Measurements from ENCODE around the gene NEURL1B. TPM values are rescaled to one million over a fixed set of nuclear protein-coding genes. Genes with fewer than 3 reads are reported as not detected.

NEURL1B gene
- total RNA-seq, 1 experiment from 2014 or later, result not detected

DNA sequence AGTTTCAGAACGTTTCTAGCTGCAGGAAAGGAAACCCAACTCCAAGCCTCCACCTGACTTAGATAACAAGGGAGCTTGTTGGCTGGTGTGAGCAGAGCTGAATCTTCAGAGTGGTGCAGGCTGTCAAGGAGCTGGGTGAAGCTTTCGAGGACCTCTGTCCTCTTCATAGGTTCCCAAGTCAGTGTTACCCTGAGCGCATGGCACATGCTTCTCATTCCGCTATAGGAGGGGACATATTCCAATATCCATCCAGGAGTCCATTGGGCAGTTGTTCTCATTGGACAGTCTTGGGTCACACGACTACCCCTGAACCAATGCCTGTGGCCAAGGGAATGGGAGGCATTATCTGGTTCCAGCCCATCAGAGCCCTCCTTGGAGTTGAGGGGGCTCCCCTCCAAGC lies 79.6 kb downstream of the NEURL1B start:
- H3K36me3 ChIP-seq (ENCODE audit: insufficient read depth, low read length), result no peaks in the 10 kb centered on the region
- H3K27me3 ChIP-seq (ENCODE audit: low read length), result no peaks in the 10 kb centered on the region
- H3K79me2 ChIP-seq (ENCODE audit: low read length), result no peaks in the 10 kb centered on the region
- DNase-seq, result no peak
- H3K4me3 ChIP-seq (ENCODE audit: low read length), result no peak overlapping the region
- no peak overlapping the region for H3K4me2 ChIP-seq (ENCODE audit: low read depth, low read length, poor library complexity, severe bottlenecking)
- no peak overlapping the region for H3K9ac ChIP-seq (ENCODE audit: low read length)
- no peaks in the 10 kb centered on the region for H4K20me1 ChIP-seq (ENCODE audit: insufficient read depth, low read depth, low read length)
- H3K4me1 ChIP-seq (ENCODE audit: low read length), result no peaks in the 10 kb centered on the region
- H3K27ac ChIP-seq (ENCODE audit: low read length), result no peak overlapping the region
- no peaks in the 10 kb centered on the region for H3K9me3 ChIP-seq (ENCODE audit: low read length)
- H2AFZ ChIP-seq (ENCODE audit: low read length), result no peak overlapping the region
- no peaks in the 10 kb centered on the region for H3K9me2 ChIP-seq (replicated peaks; ENCODE audit: insufficient read depth, low read length)

DNA sequence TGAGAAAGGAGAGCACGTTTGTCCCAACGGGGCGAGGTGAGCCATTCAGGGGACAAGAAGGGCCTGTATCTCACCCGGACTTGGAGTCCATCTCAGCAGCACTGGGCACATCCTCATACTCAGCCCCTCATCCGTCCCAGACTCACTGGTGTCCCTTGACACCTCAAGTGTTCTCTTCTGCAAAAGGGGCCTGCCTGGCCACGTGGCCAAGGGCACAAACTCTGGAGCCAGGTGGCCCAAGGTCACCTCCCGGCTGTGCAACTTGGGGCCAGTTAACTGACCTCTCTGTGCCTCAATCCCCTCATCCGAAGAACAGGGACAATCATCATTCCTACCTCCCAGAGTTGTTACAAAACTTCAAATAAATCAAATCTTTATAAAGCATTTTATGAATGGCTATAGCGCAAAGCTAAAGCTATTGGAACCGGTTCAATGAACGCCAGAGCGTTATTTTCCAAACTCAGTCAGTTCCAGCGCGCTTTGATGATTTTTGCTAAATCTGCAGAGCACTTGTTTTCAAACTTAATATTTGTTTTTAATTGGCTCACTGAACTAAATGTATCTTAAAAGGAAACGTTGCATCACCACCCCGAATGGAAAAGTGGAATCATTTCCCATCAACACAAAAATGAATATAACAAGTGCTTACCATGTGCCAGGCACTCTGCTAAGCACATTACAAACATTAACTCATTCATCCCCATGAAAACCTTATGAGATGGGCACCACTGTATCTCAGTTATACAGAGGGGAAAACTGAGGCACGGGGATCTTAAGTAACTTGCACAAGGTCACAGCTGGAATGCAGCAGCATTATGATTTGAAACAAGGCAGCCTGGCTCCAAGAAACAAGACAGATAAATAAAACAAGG lies 80.6 kb downstream of the NEURL1B start:
- Histone ChIP-seq H3K9me2 (replicated peaks; ENCODE audit: insufficient read depth, low read length) (no peaks in the 10 kb centered on the region), H3K4me1 (ENCODE audit: low read length) (no peaks in the 10 kb centered on the region), H3K9me3 (ENCODE audit: low read length) (no peaks in the 10 kb centered on the region), H4K20me1 (ENCODE audit: insufficient read depth, low read depth, low read length) (no peaks in the 10 kb centered on the region), H3K4me3 (ENCODE audit: low read length) (no peak overlapping the region), H3K79me2 (ENCODE audit: low read length) (no peaks in the 10 kb centered on the region), H3K27ac (ENCODE audit: low read length) (no peak overlapping the region), H3K9ac (ENCODE audit: low read length) (no peak overlapping the region), H3K36me3 (ENCODE audit: insufficient read depth, low read length) (no peaks in the 10 kb centered on the region), H3K27me3 (ENCODE audit: low read length) (no peaks in the 10 kb centered on the region), H3K4me2 (ENCODE audit: low read depth, low read length, poor library complexity, severe bottlenecking) (no peak overlapping the region), H2AFZ (ENCODE audit: low read length) (no peak overlapping the region)
- DNase-seq, result no peak

DNA sequence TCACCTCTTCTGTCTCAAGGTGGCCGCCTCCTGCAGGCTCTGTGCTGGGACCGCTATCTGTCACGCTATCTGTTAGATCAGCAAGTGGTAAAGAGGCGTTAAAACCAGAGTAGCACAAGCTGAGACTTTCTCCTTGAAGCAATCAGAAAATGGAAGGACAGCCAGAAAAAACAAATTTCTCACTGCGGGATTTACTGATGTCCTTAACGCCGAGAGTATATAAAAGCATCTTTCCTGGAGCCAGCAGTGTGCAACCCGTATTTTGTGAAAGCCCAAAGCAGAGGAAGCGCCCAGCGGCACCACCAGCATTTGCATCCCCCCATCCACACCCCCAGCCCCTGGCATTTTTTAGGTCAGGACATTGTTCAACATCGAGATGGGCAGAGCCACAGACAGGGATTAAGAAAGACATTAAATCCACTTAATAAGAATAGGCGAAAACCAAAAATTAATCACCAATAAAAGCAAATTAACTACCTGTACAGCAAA lies 81.3 kb downstream of the NEURL1B start:
- no peak for DNase-seq
- Histone ChIP-seq H3K9ac (ENCODE audit: low read length) (no peak overlapping the region), H3K4me1 (ENCODE audit: low read length) (no peaks in the 10 kb centered on the region), H3K4me3 (ENCODE audit: low read length) (no peak overlapping the region), H3K4me2 (ENCODE audit: low read depth, low read length, poor library complexity, severe bottlenecking) (no peak overlapping the region), H3K79me2 (ENCODE audit: low read length) (no peaks in the 10 kb centered on the region), H3K36me3 (ENCODE audit: insufficient read depth, low read length) (no peaks in the 10 kb centered on the region), H3K27ac (ENCODE audit: low read length) (no peak overlapping the region), H3K27me3 (ENCODE audit: low read length) (no peaks in the 10 kb centered on the region), H3K9me2 (replicated peaks; ENCODE audit: insufficient read depth, low read length) (no peaks in the 10 kb centered on the region), H3K9me3 (ENCODE audit: low read length) (no peaks in the 10 kb centered on the region), H4K20me1 (ENCODE audit: insufficient read depth, low read depth, low read length) (no peaks in the 10 kb centered on the region), H2AFZ (ENCODE audit: low read length) (no peak overlapping the region)

DNA sequence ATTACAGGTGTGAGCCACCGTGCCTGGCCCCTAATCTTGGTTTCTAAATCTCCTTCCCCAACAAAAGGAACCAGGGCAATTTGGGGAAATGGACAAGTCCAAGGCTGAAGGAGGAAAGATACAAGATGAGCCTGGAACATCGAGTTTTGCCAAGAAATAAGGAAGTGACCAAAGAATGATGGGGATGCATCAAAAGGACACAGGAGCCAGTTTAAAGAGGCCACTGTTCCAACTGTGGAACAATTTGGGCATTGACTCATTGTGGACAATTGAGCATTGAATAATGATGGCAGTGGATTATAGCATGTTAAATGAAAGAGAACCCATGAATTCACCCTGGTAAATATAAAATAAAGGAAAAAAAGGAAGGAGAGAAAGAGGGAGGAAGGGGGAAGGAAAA lies 82.4 kb downstream of the NEURL1B start:
- no peaks in the 10 kb centered on the region for H3K4me1 ChIP-seq (ENCODE audit: low read length)
- no peak for DNase-seq
- no peak overlapping the region for H3K4me3 ChIP-seq (ENCODE audit: low read length)
- no peaks in the 10 kb centered on the region for H3K9me3 ChIP-seq (ENCODE audit: low read length)
- H4K20me1 ChIP-seq (ENCODE audit: insufficient read depth, low read depth, low read length), result no peaks in the 10 kb centered on the region
- H3K9me2 ChIP-seq (replicated peaks; ENCODE audit: insufficient read depth, low read length), result no peaks in the 10 kb centered on the region
- H2AFZ ChIP-seq (ENCODE audit: low read length), result no peak overlapping the region
- no peak overlapping the region for H3K4me2 ChIP-seq (ENCODE audit: low read depth, low read length, poor library complexity, severe bottlenecking)
- H3K79me2 ChIP-seq (ENCODE audit: low read length), result no peaks in the 10 kb centered on the region
- H3K27me3 ChIP-seq (ENCODE audit: low read length), result no peaks in the 10 kb centered on the region
- H3K27ac ChIP-seq (ENCODE audit: low read length), result no peak overlapping the region
- no peaks in the 10 kb centered on the region for H3K36me3 ChIP-seq (ENCODE audit: insufficient read depth, low read length)
- H3K9ac ChIP-seq (ENCODE audit: low read length), result no peak overlapping the region

DNA sequence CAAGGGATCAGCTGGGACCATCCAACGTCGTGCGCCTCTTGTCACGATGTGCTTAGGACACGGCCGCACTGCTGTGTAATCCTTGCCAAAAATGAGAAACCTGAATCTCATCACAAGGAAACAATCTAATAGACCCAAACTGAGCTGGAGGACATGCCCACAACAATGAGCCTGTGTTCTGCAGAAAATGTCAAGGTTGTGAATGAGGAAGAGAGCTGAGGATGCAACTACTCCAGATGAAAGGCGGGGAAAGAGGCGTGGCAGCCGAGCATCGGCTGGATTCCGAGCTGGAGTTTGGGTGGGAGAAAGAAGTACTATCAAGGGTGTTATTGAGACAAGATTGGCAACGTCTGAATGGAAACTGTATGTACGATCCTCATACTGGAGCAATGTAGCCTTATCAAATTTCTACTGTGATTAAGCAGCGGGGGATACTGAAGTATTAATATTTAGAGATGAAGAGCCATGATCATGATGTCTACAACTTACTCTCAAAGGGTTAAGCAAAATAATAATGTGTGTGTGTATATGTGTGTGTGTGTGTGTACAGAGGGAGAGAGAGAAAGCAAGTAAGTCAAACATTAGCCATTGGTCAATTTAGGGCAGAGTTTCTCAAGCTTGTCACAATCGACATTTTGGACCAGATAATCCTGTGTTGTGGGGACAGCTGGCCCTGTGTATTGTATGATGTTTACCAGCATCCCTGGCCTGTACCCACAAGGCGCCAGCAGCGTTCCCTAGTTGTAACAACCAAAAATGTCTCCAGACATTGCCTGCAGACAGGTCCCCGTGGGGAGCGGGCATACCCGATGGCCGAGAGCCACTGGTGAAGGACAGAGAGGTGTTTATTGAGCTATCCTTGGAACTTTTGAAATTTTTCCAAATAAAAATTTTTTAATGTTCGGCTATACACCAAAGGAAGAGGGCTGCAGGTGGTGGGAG lies 83.5 kb downstream of the NEURL1B start:
- no peak for DNase-seq
- Histone ChIP-seq H3K79me2 (ENCODE audit: low read length) (no peaks in the 10 kb centered on the region), H3K27ac (ENCODE audit: low read length) (no peak overlapping the region), H3K4me2 (ENCODE audit: low read depth, low read length, poor library complexity, severe bottlenecking) (no peak overlapping the region), H3K27me3 (ENCODE audit: low read length) (no peaks in the 10 kb centered on the region), H3K4me3 (ENCODE audit: low read length) (no peak overlapping the region), H4K20me1 (ENCODE audit: insufficient read depth, low read depth, low read length) (no peaks in the 10 kb centered on the region), H3K9me3 (ENCODE audit: low read length) (no peaks in the 10 kb centered on the region), H2AFZ (ENCODE audit: low read length) (no peak overlapping the region), H3K9me2 (replicated peaks; ENCODE audit: insufficient read depth, low read length) (no peaks in the 10 kb centered on the region), H3K36me3 (ENCODE audit: insufficient read depth, low read length) (no peaks in the 10 kb centered on the region), H3K4me1 (ENCODE audit: low read length) (no peaks in the 10 kb centered on the region), H3K9ac (ENCODE audit: low read length) (no peak overlapping the region)

DNA sequence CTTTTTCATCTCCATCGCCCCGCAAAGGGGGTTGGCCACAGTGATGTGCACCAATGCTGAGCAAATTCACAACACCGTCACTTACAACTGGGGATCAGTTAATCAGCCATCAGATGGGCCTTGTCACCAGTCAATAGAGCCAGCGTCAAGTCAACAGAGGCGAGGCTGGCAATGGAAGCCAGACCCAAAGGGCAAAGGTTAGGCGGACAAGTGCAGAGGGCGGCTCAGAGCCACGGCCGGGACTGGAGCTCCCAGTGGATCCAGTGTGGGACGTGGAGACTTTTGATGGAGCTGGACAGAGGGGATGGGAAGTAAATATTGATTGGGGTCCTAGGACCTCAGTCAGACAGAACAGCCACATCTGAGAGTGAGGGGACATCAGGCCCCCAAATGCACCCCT lies 84.2 kb downstream of the NEURL1B start:
- Histone ChIP-seq H3K79me2 (ENCODE audit: low read length) (no peaks in the 10 kb centered on the region), H3K9me3 (ENCODE audit: low read length) (no peaks in the 10 kb centered on the region), H2AFZ (ENCODE audit: low read length) (no peak overlapping the region), H3K27me3 (ENCODE audit: low read length) (no peaks in the 10 kb centered on the region), H4K20me1 (ENCODE audit: insufficient read depth, low read depth, low read length) (no peaks in the 10 kb centered on the region), H3K9me2 (replicated peaks; ENCODE audit: insufficient read depth, low read length) (no peaks in the 10 kb centered on the region), H3K27ac (ENCODE audit: low read length) (no peak overlapping the region), H3K4me1 (ENCODE audit: low read length) (no peaks in the 10 kb centered on the region), H3K36me3 (ENCODE audit: insufficient read depth, low read length) (no peaks in the 10 kb centered on the region), H3K4me3 (ENCODE audit: low read length) (no peak overlapping the region), H3K4me2 (ENCODE audit: low read depth, low read length, poor library complexity, severe bottlenecking) (no peak overlapping the region), H3K9ac (ENCODE audit: low read length) (no peak overlapping the region)
- DNase-seq, result no peak

DNA sequence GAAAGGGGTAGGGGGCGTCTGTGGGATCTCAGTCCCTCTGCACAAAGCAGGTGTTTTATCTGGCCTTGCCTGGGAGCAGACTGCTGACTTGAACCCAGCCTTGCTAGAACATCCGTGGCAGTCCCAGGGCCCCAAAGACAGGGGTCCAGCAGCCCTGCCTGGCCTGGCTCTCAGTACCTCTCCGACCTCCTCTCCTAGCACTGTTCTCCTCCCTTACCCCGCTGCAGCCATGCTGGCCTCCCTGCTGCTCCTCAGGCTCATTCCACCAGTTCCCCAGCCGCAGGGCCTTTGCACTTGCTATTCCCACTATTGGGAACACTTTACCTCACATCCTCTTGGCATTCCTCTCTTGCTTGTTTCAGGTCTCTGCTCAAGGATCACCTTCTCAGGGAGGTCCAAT lies 84.7 kb downstream of the NEURL1B start:
- Histone ChIP-seq H2AFZ (ENCODE audit: low read length) (no peak overlapping the region), H3K27me3 (ENCODE audit: low read length) (no peaks in the 10 kb centered on the region), H3K4me3 (ENCODE audit: low read length) (no peak overlapping the region), H3K9me2 (replicated peaks; ENCODE audit: insufficient read depth, low read length) (no peaks in the 10 kb centered on the region), H3K36me3 (ENCODE audit: insufficient read depth, low read length) (no peaks in the 10 kb centered on the region), H3K27ac (ENCODE audit: low read length) (no peak overlapping the region), H3K4me1 (ENCODE audit: low read length) (no peaks in the 10 kb centered on the region), H3K79me2 (ENCODE audit: low read length) (no peaks in the 10 kb centered on the region), H3K9me3 (ENCODE audit: low read length) (no peaks in the 10 kb centered on the region), H4K20me1 (ENCODE audit: insufficient read depth, low read depth, low read length) (no peaks in the 10 kb centered on the region), H3K9ac (ENCODE audit: low read length) (no peak overlapping the region), H3K4me2 (ENCODE audit: low read depth, low read length, poor library complexity, severe bottlenecking) (no peak overlapping the region)
- DNase-seq, result no peak

DNA sequence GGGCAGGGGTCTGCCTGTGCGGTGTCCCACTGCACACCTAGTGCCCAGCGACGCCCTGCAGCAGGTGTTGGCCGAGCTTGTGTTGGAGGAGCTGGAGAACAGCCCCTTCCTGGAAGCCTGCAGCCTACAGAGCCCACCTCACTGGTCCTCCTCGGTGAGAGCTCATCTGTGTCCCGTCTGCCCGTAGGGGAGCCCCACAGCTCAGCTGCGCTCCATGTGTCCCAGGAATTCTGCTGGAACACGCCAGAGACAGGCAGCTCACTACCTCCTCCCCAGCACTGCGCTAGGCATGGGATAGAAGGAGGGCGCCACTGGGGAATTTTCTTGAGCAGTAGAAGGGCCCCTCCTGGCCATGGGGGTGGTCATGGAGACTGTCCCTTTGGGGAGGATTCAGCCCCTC lies 85.9 kb downstream of the NEURL1B start:
- Histone ChIP-seq H2AFZ (ENCODE audit: low read length) (no peak overlapping the region), H3K9me2 (replicated peaks; ENCODE audit: insufficient read depth, low read length) (no peaks in the 10 kb centered on the region), H3K4me1 (ENCODE audit: low read length) (no peaks in the 10 kb centered on the region), H3K4me3 (ENCODE audit: low read length) (no peak overlapping the region), H3K36me3 (ENCODE audit: insufficient read depth, low read length) (no peaks in the 10 kb centered on the region), H3K9me3 (ENCODE audit: low read length) (no peaks in the 10 kb centered on the region), H3K27ac (ENCODE audit: low read length) (no peak overlapping the region), H3K9ac (ENCODE audit: low read length) (no peak overlapping the region), H3K27me3 (ENCODE audit: low read length) (no peaks in the 10 kb centered on the region), H3K4me2 (ENCODE audit: low read depth, low read length, poor library complexity, severe bottlenecking) (no peak overlapping the region), H3K79me2 (ENCODE audit: low read length) (no peaks in the 10 kb centered on the region), H4K20me1 (ENCODE audit: insufficient read depth, low read depth, low read length) (no peaks in the 10 kb centered on the region)
- DNase-seq, result no peak
